ENCODE results near the gene KCNG2.

Gene KCNG2

DNA sequence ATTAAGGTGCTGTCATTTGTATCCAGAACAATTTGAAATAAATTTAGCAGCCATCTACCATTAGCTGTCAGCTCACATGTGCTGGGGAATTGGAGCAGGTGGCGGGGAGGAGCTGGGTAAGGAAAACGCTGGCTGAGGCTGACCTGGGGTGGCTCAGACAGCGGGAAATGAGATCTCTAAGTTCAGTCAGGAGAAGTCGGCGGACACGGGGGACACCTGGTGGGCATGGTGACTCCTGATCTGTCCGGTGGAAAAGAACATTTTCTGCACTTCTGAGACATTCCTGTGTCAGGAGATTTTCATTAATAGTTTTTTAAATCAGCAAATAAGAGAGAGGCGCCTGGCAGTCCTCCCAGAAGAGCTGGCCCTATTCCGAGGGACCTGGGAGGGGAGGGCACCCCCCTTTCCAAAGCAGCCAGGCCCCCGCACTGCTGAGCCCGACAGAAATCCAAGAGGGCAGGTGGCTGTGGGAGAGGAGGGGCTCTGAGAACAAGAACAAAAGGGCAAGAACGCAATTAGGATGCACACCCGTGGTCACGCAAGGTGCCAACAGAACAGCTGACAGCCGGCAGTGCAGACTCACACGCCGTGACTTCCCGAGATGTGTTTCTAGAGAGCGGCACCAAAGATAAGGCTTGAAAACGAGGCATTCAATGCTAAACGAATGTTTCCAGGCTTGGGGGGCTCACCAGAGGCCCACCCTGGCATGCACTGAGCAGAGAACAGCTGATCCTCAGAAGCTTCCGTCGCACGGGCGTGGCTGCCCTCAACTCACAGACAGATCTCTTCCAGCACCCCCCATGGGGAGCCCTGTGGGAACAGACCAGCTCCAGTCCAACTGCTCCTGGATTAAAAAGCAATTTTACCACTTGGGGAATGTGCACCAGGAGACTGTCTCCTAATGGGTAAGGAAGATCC is 127.3 kb downstream of the KCNG2 start:
- Histone ChIP-seq H3K9me3 (ENCODE audit: control insufficient read depth, low read length) (peaks cover 7% of the 10 kb centered on the region), H3K36me3 (ENCODE audit: control insufficient read depth, insufficient read depth, low read length) (peaks cover 22% of the 10 kb centered on the region), H3K27ac (ENCODE audit: insufficient read depth, low read length, poor library complexity, severe bottlenecking) (no peak overlapping the region), H3K27me3 (replicated peaks; ENCODE audit: control insufficient read depth, insufficient read depth, low read length, poor library complexity, severe bottlenecking) (no peaks in the 10 kb centered on the region), H3K4me1 (ENCODE audit: control insufficient read depth, insufficient read depth, low read length, poor library complexity, severe bottlenecking) (no peaks in the 10 kb centered on the region), H3K4me3 (ENCODE audit: insufficient read depth, low read depth, low read length, poor library complexity, severe bottlenecking) (no peak overlapping the region)
- DNase-seq, result no peak

GRCh38 chr18:79926306-79926705 is 128.6 kb downstream of the KCNG2 start:
- H3K27me3 ChIP-seq (replicated peaks; ENCODE audit: control insufficient read depth, insufficient read depth, low read length, poor library complexity, severe bottlenecking), result no peaks in the 10 kb centered on the region
- H3K4me3 ChIP-seq (ENCODE audit: insufficient read depth, low read depth, low read length, poor library complexity, severe bottlenecking), result no peak overlapping the region
- peaks cover 24% of the 10 kb centered on the region for H3K36me3 ChIP-seq (ENCODE audit: control insufficient read depth, insufficient read depth, low read length)
- DNase-seq, result no peak
- H3K4me1 ChIP-seq (ENCODE audit: control insufficient read depth, insufficient read depth, low read length, poor library complexity, severe bottlenecking), result no peaks in the 10 kb centered on the region
- peaks cover 7% of the 10 kb centered on the region for H3K9me3 ChIP-seq (ENCODE audit: control insufficient read depth, low read length)
- no peak overlapping the region for H3K27ac ChIP-seq (ENCODE audit: insufficient read depth, low read length, poor library complexity, severe bottlenecking)

DNA sequence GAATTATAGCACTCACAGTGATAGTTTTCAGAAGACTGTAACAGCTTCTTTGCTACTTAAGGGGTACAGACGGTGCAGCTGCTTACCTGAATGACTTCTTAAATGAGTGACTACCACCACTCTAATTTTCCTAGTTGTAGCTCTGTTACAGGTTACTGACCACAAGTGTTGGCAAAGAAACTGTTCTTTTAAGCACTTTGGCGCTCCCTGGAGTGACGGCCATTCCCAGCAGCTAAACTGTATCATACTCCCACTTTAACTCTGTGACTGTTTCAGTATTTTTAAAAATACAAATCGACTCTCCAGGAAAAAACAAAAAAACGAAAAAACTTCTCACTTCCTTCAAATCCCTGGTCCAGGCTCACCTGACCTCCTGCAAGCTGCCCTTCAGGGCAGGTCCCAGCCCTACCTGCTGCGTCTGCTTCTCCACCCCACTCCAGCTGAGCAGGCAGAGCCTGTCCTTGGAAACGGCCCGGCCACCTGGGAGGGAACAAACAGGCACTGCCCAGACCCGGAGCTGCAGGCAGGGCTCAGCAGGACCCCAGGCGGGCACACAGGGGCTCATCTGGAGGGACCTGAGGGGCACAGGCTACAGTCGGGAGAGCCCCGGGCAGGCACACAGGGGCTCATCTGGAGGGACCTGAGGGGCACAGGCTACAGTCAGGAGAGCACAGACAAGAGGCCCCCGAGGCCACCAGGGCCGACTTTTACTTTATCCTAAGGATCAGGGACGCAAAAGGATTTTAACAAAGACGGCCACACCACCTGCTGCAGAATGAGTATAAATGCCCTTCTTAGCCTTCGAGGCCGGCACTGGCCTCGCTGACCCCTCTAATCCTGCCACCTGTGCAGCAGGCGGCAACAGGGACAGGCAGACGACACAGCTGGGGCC is 129.2 kb downstream of the KCNG2 start:
- H3K27me3 ChIP-seq (replicated peaks; ENCODE audit: control insufficient read depth, insufficient read depth, low read length, poor library complexity, severe bottlenecking), result no peaks in the 10 kb centered on the region
- H3K36me3 ChIP-seq (ENCODE audit: control insufficient read depth, insufficient read depth, low read length), result peaks cover 25% of the 10 kb centered on the region
- H3K9me3 ChIP-seq (ENCODE audit: control insufficient read depth, low read length), result peaks cover 7% of the 10 kb centered on the region
- no peaks in the 10 kb centered on the region for H3K4me1 ChIP-seq (ENCODE audit: control insufficient read depth, insufficient read depth, low read length, poor library complexity, severe bottlenecking)
- DNase-seq, result no peak
- H3K4me3 ChIP-seq (ENCODE audit: insufficient read depth, low read depth, low read length, poor library complexity, severe bottlenecking), result no peak overlapping the region
- no peak overlapping the region for H3K27ac ChIP-seq (ENCODE audit: insufficient read depth, low read length, poor library complexity, severe bottlenecking)

DNA sequence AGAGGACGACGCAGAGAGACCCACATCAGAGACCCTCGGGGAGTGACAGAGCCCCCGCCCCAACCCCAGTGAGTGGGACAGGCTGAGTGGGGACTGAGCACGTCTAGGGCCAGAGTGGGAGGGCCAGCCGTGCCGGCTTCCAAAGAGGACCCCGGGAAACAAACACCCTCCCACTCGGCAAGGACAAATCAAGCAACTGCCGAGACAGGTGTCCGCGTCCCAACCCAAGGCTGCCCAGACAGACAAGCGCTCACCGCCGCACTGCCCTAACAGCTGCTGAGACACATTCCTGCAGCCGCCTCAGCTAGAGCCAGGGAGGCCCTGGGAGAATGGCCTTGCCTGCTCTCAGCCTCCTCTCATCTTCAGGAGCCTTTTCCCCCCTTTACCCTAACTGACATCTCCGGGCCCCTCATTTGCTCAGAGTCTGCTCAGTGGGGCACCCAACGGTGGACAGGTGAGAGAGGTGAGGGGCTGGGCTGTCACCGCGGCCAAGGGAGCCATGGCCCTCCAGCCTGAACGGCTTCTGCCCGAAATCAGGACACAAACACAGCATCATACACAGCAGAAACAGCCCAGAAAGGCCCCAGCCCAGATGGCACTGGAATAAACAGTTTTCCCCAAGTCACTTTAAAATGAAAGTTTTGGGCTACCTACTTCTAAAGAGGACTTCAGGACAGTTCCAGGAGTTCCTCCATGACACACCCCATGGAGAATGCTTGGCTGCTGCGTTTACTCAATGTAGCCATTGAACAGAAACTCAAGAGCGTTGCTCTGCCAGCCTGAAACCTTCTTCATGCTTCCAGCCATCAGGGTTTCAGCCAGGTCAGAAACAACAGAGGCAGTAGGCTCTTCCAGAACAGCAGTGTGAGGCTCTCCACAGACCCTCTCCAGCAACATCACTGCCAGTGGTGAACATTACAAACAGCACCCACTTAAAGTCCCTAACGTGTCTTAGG is 130.1 kb downstream of the KCNG2 start:
- H3K4me3 ChIP-seq (ENCODE audit: insufficient read depth, low read depth, low read length, poor library complexity, severe bottlenecking), result no peak overlapping the region
- H3K9me3 ChIP-seq (ENCODE audit: control insufficient read depth, low read length), result peaks cover 7% of the 10 kb centered on the region
- no peak overlapping the region for H3K27ac ChIP-seq (ENCODE audit: insufficient read depth, low read length, poor library complexity, severe bottlenecking)
- H3K36me3 ChIP-seq (ENCODE audit: control insufficient read depth, insufficient read depth, low read length), result peaks cover 25% of the 10 kb centered on the region
- no peak for DNase-seq
- no peaks in the 10 kb centered on the region for H3K27me3 ChIP-seq (replicated peaks; ENCODE audit: control insufficient read depth, insufficient read depth, low read length, poor library complexity, severe bottlenecking)
- H3K4me1 ChIP-seq (ENCODE audit: control insufficient read depth, insufficient read depth, low read length, poor library complexity, severe bottlenecking), result no peaks in the 10 kb centered on the region

DNA sequence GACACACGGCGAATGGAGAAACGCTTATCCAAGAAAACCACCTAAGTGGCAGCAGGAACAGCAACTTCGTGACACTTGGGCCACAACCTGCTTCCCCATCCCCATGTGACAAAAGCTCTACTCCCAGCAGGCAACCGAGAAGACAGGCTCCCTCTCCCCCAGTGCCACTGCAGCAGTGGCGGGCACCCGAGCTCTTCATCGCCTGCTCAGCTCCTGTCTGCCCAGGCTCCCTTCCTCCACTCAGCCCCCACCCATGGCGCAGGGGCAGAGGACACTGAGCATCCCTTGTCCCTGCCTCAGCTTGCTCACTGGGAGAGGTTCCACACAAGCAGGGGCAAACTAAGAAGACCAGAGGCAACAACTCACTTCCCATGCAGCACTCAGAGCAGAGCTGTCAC is 130.8 kb downstream of the KCNG2 start:
- Histone ChIP-seq H3K27ac (ENCODE audit: insufficient read depth, low read length, poor library complexity, severe bottlenecking) (no peak overlapping the region), H3K4me1 (ENCODE audit: control insufficient read depth, insufficient read depth, low read length, poor library complexity, severe bottlenecking) (no peaks in the 10 kb centered on the region), H3K36me3 (ENCODE audit: control insufficient read depth, insufficient read depth, low read length) (peaks cover 26% of the 10 kb centered on the region), H3K27me3 (replicated peaks; ENCODE audit: control insufficient read depth, insufficient read depth, low read length, poor library complexity, severe bottlenecking) (no peaks in the 10 kb centered on the region), H3K4me3 (ENCODE audit: insufficient read depth, low read depth, low read length, poor library complexity, severe bottlenecking) (no peak overlapping the region), H3K9me3 (ENCODE audit: control insufficient read depth, low read length) (peaks cover 7% of the 10 kb centered on the region)
- DNase-seq, result no peak

- Histone ChIP-seq H3K4me3 (ENCODE audit: insufficient read depth, low read depth, low read length, poor library complexity, severe bottlenecking) (no peak overlapping the region), H3K36me3 (ENCODE audit: control insufficient read depth, insufficient read depth, low read length) (peaks cover 39% of the 10 kb centered on the region)
- DNase-seq, result no peak
Measured at GRCh38 chr18:79930020-79930642, 132.4 kb downstream of the KCNG2 start.

DNA sequence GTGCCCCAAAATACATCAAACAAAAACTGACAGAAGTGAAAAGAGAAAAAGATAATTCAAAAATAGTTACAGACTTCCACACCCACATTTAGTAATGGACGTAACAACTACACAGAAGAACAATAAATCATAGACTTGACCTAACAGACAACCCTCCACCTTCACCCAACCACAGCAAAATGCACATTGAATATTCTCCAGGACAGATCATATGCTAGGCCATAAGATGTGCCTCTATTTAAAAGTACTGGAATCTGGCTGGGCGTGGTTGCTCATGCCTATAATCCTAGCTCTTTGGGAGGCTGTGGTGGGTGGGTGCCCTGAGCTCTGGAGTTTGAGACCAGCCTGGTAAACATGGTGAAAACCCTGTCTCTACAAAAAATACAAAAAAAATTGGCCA is 133.7 kb downstream of the KCNG2 start:
- Histone ChIP-seq H3K27me3 (replicated peaks; ENCODE audit: control insufficient read depth, insufficient read depth, low read length, poor library complexity, severe bottlenecking) (no peaks in the 10 kb centered on the region), H3K27ac (ENCODE audit: insufficient read depth, low read length, poor library complexity, severe bottlenecking) (no peak overlapping the region), H3K4me3 (ENCODE audit: insufficient read depth, low read depth, low read length, poor library complexity, severe bottlenecking) (no peak overlapping the region), H3K9me3 (ENCODE audit: control insufficient read depth, low read length) (peaks cover 10% of the 10 kb centered on the region), H3K4me1 (ENCODE audit: control insufficient read depth, insufficient read depth, low read length, poor library complexity, severe bottlenecking) (no peaks in the 10 kb centered on the region), H3K36me3 (ENCODE audit: control insufficient read depth, insufficient read depth, low read length) (peaks cover 48% of the 10 kb centered on the region)
- no peak for DNase-seq

More at GRCh38 chr18:79930020-79930642, 132.4 kb downstream of the KCNG2 start:
- Histone ChIP-seq H3K4me1 (ENCODE audit: control insufficient read depth, insufficient read depth, low read length, poor library complexity, severe bottlenecking) (no peaks in the 10 kb centered on the region), H3K9me3 (ENCODE audit: control insufficient read depth, low read length) (peaks cover 7% of the 10 kb centered on the region), H3K27ac (ENCODE audit: insufficient read depth, low read length, poor library complexity, severe bottlenecking) (no peak overlapping the region), H3K27me3 (replicated peaks; ENCODE audit: control insufficient read depth, insufficient read depth, low read length, poor library complexity, severe bottlenecking) (no peaks in the 10 kb centered on the region)

DNA sequence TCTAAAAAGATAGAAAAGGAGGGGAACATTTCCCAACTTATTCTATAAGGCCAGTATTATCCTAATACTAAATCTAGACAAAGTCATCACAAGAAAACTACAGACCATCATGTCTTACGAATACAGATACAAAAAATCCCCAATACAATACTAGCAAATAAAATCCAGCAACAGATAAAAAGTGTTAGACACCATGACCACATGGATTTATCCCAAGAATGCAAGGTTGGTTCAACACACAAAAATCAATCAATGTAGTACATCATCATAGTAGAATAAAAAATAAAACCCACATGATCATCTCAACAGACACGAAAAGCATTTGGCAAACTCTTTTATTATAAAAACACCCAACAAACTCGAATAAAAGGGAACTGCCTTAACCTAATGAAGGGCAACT is 135.2 kb downstream of the KCNG2 start:
- peaks cover 48% of the 10 kb centered on the region for H3K36me3 ChIP-seq (ENCODE audit: control insufficient read depth, insufficient read depth, low read length)
- H3K9me3 ChIP-seq (ENCODE audit: control insufficient read depth, low read length), result peaks cover 10% of the 10 kb centered on the region

GRCh38 chr18:79933765-79934164 is 136.0 kb downstream of the KCNG2 start:
- Histone ChIP-seq H3K27ac (ENCODE audit: insufficient read depth, low read length, poor library complexity, severe bottlenecking) (no peak overlapping the region), H3K9me3 (ENCODE audit: control insufficient read depth, low read length) (peaks cover 10% of the 10 kb centered on the region), H3K27me3 (replicated peaks; ENCODE audit: control insufficient read depth, insufficient read depth, low read length, poor library complexity, severe bottlenecking) (no peaks in the 10 kb centered on the region), H3K4me1 (ENCODE audit: control insufficient read depth, insufficient read depth, low read length, poor library complexity, severe bottlenecking) (no peaks in the 10 kb centered on the region), H3K4me3 (ENCODE audit: insufficient read depth, low read depth, low read length, poor library complexity, severe bottlenecking) (no peak overlapping the region), H3K36me3 (ENCODE audit: control insufficient read depth, insufficient read depth, low read length) (peaks cover 48% of the 10 kb centered on the region)
- no peak for DNase-seq

More for the DNA sequence above, 135.2 kb downstream of the KCNG2 start:
- Histone ChIP-seq H3K4me3 (ENCODE audit: insufficient read depth, low read depth, low read length, poor library complexity, severe bottlenecking) (no peak overlapping the region), H3K27me3 (replicated peaks; ENCODE audit: control insufficient read depth, insufficient read depth, low read length, poor library complexity, severe bottlenecking) (no peaks in the 10 kb centered on the region), H3K27ac (ENCODE audit: insufficient read depth, low read length, poor library complexity, severe bottlenecking) (no peak overlapping the region), H3K4me1 (ENCODE audit: control insufficient read depth, insufficient read depth, low read length, poor library complexity, severe bottlenecking) (no peaks in the 10 kb centered on the region)
- no peak for DNase-seq

All from effector memory CD4-positive, alpha-beta T cell (primary cell).